GM19463 (cell line): Measurements from ENCODE around the gene ADAMTSL1.
"Not testable (repeated sequence)": the region's sequence is repeated elsewhere in the genome, so short reads cannot be mapped to it uniquely, and the experiment has no call there.

Experiments
- ATAC-seq: cut with Tn5 transposase; IDR thresholded peaks from one replicate; pipeline ENCODE4 v1.9.1; 2021; ENCODE audit warnings: mild to moderate bottlenecking, moderate library complexity; ENCODE audit not compliant: unreplicated experiment

Gene ADAMTSL1

DNA sequence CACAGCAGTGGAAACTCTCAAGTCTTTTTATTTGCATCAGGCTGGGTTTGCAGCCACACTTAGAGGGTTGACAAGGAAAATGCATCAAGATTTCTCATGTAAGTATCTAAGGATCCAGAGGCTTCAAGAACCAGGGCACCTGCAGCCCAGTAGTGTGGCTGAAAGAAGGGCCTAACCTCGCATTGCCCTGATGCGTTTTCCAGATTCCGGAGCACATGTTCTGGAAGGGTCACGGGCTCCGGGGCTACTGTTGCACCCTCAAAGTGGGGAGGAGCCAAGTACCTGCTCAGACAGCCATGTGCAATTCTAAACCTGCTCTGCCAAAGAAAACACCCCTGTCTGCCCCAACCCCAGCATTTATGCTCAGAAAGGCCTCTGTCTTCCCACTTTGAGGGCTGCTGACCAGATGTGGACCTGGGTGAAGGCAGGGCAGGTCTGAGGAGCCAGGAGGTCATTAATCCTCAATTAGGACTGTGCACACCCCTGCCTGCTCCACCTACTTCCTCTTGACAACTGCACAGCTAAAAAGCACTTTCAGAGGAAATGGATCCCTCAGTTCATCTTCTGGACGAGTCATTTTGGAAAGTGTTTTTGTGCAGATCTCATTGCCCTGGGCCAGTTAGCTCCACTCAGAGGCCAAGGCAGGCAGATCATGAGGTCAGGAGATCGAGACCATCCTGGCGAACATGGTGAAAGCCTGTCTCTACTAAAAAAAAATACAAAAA, 448.4 kb downstream of the ADAMTSL1 start:
- no peak for ATAC-seq

DNA sequence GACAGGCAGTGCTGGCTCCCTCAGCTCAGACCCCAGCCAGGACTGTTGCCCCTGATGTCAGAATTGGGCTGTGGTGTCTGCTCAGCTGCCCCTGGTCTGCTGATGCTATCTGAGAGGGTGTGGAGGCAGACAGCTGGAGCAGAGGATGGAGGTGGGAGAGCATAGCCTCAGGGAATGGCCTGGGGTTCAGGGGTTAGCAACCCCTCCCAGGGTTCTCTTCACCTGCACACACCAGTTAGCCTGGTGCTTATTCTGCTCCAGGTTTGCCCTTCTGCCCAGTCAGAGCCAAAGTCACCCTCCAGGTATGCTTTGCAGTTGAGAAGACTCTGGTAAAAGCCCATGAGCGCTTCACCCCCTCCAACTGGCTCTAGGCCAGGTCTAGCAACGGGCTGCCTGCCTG, 449.2 kb downstream of the ADAMTSL1 start:
- ATAC-seq = no peak

DNA sequence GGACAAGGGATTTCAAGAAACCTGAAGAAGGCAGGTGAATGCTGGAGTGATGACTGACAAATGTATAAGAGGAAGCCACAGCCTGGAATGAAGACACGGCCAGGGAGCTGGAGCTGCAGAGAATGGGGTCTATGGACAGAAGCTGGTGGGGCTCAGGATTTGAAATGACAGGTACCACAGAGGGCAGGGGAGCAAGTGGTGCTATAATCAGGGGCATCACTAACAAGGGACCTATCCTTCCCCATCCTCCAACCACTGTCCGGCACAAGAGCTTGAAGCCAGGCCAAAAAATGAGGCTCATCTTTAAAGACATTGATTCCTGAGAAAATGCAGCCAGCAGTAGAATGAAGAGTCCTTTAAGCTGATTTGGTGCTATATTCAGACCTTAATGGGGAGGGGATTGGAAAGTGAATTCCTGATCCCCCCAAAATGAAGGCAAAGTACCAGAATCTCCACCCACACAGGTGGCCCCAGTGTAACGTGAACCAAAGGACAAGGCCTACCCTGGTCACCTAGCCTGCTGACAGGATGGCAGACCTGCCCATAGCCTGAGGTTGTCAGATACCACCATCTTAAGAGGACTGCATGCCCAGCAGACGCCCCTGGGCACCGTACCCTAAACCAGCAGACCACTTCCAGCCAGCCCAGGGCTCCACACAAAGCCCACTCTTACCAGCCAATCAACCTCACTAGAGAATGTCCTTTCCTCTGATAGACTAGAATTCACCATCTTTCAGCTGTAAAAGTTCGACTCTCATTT, 449.9 kb downstream of the ADAMTSL1 start:
- ATAC-seq = no peak

DNA sequence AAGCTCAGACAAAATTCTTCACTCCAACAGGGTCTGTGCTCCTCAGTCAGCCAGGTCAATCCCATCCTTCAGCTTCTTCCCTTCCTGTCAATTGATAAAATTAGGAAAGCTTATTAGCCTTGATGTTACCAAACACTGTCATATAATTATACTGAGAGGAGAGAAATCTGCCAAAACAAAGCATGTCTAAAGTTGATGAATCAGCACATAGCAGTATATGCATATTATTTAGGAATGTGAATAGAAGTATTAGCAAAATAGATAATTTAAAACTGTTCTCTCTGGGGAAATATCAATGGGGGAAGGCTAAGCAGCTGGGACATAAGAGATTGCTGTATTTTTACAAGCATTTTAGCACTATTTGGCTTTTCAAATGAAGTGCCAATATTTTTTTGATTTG, 451.9 kb downstream of the ADAMTSL1 start:
- no peak for ATAC-seq

DNA sequence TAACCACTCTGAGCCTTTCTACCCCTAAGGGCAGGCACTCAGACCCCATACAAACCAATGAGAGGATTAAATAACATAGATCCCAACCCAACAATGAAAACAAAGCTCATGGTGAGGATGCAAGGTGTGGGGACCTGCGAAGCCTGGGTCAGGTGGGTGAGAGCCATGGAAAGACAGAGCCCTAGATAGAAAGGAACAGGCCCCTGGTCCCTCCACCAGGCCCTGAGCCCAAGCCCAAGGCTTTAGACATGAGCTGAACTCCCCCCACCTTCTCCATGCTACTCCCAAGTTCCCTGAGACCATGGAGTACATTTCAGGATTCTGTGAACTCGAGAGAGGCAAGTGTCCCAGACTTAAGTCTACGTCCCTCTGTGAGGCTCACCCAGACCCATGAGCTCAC, 452.6 kb downstream of the ADAMTSL1 start:
- no peak for ATAC-seq

DNA sequence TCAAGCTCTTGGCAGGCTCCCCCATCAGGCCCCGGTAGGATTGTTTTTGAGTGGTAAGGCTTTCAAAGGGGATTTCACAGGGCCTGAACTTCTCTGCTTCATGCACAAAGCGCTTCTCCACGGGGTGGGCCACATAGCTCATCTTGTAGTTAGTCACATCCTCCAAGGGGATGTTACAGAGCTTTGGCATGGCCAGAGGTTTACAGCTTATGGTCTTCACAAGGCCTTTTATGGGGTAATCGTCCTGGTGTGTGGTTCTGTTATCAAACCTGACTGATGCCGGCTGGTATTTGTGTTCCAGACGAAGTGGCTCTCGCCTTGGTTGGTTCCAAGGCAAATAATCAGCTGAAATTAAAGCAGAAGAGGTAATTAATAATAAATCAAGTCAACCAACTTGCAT, 454.8 kb downstream of the ADAMTSL1 start:
- no peak for ATAC-seq

DNA sequence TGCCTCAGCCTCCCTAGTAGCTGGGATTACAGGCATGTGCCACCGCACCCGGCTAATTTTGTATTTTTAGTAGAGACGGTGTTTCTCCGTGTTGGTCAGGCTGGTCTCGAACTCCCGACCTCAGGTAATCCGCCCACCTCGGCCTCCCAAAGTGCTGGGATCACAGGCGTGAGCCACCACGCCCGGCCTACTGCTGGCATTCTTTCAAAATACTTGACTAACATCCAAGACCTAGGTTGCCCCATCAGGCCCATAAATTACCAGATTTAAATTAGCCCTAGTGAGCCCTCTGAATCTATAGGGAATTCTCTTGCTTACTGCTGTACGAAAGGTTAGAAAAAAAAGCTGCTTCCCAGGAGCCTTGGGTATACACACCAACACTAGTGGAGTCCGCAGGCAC, 456.7 kb downstream of the ADAMTSL1 start:
- ATAC-seq = not testable (repeated sequence)

DNA sequence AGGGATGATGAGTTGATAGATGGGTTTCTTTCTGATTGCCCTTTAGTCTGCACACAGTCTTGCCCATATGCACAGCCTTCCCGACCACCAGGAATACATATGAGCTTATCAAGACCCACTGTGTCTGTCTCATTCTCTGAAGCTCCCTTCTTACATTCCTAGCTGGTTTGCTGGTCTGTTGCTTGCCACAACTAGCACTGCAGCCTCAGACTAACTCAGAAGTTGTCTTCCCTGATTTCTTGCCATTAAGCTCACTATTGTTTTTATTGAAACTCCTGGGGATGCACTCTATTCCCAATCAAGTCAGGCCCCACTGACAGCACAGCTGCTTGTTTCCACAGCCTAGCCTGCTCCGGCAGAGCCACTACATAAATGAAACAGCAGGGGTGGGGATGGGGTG, 461.6 kb downstream of the ADAMTSL1 start:
- no peak for ATAC-seq

DNA sequence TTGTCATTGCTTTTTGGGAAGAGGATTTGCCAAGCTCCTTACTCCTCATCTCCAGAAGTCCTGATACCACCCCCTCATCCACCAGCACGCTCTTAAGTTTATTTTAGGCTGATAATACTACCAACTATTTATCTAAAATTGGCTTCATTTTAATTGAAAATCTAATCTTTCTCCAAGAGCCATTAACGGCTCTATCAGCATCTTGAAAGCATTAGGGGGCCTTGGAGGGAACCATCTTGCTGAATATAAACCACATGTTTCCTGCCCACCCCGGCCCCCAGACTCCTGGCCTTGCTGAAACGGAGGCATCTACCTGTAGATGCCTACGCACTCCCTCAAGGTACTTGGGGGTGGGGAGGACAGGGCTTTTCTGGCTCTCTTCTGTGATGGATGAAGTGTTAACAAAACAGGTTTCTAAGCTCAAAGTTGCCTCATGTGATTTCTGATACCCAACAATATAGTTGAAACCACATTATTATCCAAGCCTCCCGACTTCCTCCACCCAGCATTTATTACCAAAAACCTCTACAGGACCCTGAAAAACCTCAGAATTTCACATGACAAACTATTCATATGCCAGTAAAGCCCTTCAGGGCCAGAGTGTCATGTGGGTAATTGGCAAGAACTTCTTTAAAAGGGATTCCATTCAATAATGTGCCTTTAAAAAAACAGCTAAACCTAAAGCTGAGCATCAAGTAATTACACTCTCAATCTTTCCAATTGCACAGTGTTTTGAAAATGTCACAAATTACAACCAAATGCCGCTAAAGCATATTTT, 462.3 kb downstream of the ADAMTSL1 start:
- ATAC-seq = no peak

DNA sequence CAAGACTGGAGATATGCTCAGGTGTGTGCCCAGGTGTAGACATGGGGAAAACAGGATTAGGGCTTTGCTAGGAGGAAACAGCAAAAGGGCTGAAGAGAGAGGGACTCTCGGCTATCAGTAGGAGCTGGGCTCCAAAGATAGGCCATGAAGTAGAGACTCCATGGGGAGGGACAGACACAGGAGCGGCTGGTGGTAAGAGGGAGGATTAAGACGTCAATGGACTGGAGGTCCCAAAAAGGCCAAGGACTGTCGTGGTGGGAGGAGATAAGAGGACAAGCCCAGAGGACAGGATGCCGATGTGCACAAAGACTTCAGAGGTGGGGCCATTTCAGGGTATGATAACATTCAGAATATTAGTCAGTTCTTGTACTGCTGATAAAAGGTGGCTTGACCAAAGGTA, 466.0 kb downstream of the ADAMTSL1 start:
- ATAC-seq = no peak

DNA sequence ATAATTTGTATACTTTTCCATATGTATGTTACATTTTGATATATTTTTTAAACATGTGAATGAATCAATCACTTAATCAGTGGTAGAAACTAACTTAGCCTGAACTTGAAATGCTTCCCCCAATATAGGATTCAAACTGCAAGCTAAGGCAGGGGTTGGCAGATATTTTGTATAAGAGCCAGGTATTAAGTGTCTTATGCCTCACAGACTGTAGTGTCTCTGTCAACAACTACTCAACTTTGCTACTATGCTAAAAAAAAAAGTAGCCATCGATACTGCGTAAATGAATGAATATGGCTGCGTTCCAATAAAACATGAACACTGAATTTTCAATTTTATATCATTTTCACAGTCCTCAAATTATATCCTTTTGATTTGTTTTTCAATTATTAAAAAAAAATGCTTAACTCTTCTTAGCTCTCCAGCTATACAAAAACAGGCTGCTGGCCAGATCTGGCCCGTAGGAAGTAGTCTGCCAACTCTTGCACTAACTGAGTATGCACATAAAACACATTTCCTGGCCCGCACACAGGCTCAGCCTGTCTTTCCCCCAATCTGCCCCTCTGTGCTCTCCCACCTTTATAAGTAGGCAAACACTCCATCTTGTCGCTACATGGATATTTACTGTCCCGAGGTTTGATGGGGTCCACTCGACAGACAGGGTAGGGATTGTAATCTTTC, 467.2 kb downstream of the ADAMTSL1 start:
- no peak for ATAC-seq

DNA sequence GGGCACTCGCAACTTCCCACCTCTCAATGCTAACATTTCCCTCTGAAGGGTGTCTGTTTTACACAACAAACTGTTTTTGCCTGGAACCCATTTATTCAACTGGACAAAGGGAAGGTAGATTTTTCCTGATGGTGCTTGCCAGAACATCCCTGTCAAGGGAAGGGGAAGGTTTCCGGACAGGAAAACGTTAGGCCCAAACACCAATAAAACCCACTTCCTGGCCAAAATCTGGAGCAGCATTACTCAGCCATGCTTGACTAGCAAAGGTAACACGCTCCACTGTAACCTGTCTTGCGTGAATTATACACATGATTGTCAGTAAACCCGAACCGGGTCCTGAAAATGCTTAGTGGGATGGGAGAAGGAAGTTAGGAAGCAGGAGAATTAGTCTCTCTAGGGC, 468.8 kb downstream of the ADAMTSL1 start:
- no peak for ATAC-seq

DNA sequence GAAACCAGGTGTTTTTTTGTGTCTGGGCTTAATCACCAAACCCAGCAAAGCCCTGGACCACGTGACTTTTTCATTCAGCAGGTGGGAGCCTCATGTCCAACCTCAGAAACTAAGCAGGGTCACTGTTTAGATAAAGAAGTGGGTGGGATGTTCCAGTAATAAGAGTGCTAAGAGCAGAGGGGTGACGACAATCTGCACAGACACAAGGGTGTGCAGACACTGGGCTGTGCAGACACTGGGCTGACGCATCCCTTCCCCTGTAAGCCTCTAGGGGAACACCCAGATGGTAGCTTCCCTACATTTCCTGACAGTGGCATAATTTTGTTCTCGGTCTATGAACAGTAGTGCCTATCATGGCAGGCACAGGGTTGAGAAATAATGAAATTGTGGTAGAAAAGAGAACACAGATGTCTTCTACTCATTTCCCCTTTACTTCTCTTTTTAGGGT, 474.0 kb downstream of the ADAMTSL1 start:
- no peak for ATAC-seq

DNA sequence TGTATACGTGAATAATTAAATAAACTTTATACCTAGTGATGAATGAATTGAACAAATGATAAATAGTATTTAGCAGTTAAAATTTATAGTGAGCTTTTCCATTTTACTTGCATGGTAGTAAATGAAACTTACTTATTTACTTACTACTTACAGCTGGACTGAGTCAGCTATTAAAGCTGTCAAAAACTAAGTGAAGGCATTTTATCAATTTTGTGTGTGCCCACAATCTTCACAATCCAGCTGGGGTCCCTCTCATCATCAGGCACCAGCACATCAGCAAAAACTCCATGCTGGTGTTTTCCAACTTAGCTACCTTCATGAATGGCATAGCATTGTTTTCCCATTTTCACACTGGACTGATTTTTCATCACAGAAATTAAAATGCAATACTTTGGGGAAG, 478.0 kb downstream of the ADAMTSL1 start:
- no peak for ATAC-seq

DNA sequence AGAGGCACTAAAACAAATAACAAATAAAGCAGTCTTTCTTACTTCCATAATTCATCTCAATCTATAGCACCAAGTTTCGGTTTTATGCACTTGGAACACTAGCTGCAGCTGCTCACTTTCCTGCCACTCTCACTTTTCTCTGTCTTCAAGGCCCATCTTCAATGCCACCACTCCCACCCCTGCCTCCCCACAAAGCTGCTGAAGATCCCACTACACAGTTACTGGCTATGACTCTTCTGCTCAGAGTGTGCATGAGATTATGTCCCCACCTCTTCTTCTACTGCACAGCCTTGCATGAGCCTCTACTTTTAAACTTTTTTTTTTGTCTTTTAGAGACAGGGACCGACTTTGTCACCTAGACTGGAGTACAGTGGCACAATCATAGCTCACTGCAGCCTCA, 481.7 kb downstream of the ADAMTSL1 start:
- ATAC-seq = no peak
